Measurements from ENCODE around the gene SPOCK1. TPM values are rescaled to one million over a fixed set of nuclear protein-coding genes. Genes with fewer than 3 reads are reported as not detected.

SPOCK1 gene
- total and polyA plus RNA-seq, 9 of the 15 experiments (the other 6 are each of a cell fraction or from before 2014, with no cell fraction given), result 0.01 to 0.35 (median 0.04) TPM; not detected in 6

GRCh38 chr5:137497396-137498290 lies 1.5 kb downstream of the SPOCK1 start:
- H2AFZ ChIP-seq (ENCODE audit: low read depth, low read length), result no peak overlapping the region

DNA sequence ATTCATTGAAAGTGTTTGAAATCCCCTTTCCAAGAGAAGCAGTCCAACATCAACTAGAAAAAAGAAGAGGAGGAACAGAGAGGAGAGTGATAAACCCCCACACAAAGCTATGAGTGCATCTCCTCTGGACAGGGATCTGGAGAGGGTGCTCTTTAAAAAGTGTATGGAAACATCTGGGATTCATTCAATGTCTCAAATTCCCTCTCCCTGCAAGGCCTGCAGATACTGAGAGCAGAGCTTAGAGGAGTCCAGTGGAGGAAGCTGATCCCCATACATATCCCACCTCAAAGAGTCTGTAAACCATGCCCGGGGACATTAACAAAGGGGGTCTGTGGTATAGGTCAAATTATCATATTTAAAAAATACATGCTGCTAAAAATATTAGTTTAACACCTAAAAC lies 2.2 kb downstream of the SPOCK1 start:
- no peak overlapping the region for H3K9ac ChIP-seq (ENCODE audit: insufficient read depth in 1 of 2, low read depth in 2 of 2, low read length in 2 of 2)
- no peak overlapping the region for H2AFZ ChIP-seq (ENCODE audit: low read depth, low read length)
- ATAC-seq (no peak), FAIRE-seq (no peak), DNase-seq (ENCODE audit: extremely low read depth in 1 of 4, low spot score in 3 of 4) (no peak)
- H3K36me3 ChIP-seq (ENCODE audit: control insufficient read depth, insufficient read depth, low read length), result no peaks in the 10 kb centered on the region
- in situ Hi-C loops (cut with MboI) (no loop called here), intact Hi-C loops (cut with micrococcal nuclease) (no loop called here)
- CTCF ChIA-PET (ENCODE audit: low intra/inter-chr PET ratio), result no interaction called here
- no peaks in the 10 kb centered on the region for H4K20me1 ChIP-seq (replicated peaks; ENCODE audit: control insufficient read depth, insufficient read depth, low read length)
- H3K79me2 ChIP-seq (ENCODE audit: control insufficient read depth, insufficient read depth, low read length), result no peaks in the 10 kb centered on the region
- H3K4me1 ChIP-seq (replicated peaks in 1 of 2; ENCODE audit: control insufficient read depth in 2 of 2, insufficient read depth in 2 of 2, low read length in 2 of 2), result peaks cover 0 to 6% of the 10 kb centered on the region in 2 experiments; a peak in 1 of 5 replicates
- H3K4me2 ChIP-seq (ENCODE audit: insufficient read depth, low read length), result no peak overlapping the region
- no peaks in the 10 kb centered on the region for H3K9me1 ChIP-seq (ENCODE audit: control insufficient read depth, insufficient read depth, low read length)
- POLR2A ChIA-PET, result no interaction called here
- H3K9me3 ChIP-seq (replicated peaks; ENCODE audit: control insufficient read depth, insufficient read depth, low read depth, low read length), result no peaks in the 10 kb centered on the region
- no TSS peak for BruUV-seq (replicated peaks)
- no peak overlapping the region for H3K27ac ChIP-seq (ENCODE audit: extremely low read depth, low read depth, low read length)
- H3K4me3 ChIP-seq, result no peak overlapping the region
- 0% methylated on average over 1 of the region's 1 CpG for WGBS (ENCODE audit: insufficient coverage, low coverage, missing lambda C conversion rate)
- peaks cover 0 to 3% of the 10 kb centered on the region in 2 experiments; a peak in 1 of 5 replicates for H3K27me3 ChIP-seq (ENCODE audit: control insufficient read depth in 2 of 2, insufficient read depth in 2 of 2, low read length in 2 of 2)
- TF ChIP-seq, protein P1, sequence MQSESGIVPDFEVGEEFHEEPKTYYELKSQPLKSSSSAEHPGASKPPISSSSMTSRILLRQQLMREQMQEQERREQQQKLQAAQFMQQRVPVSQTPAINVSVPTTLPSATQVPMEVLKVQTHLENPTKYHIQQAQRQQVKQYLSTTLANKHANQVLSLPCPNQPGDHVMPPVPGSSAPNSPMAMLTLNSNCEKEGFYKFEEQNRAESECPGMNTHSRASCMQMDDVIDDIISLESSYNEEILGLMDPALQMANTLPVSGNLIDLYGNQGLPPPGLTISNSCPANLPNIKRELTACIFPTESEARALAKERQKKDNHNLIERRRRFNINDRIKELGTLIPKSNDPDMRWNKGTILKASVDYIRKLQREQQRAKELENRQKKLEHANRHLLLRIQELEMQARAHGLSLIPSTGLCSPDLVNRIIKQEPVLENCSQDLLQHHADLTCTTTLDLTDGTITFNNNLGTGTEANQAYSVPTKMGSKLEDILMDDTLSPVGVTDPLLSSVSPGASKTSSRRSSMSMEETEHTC (IDR thresholded peaks at IDR 0.05), result no peak
- TF ChIP-seq GABPA (tag; conservative IDR thresholded peaks at IDR 0.05; ENCODE audit: low read depth), result no peak
- no peak for TF ChIP-seq KDM1A (IDR thresholded peaks at IDR 0.05)
- TF ChIP-seq FIP1L1 (IDR thresholded peaks at IDR 0.05; ENCODE audit: low read depth, low read length, poor library complexity, severe bottlenecking), result no peak
- no peak for TF ChIP-seq SMAD2 (IDR thresholded peaks at IDR 0.05; ENCODE audit: low read depth, low read length)
- no peak for TF ChIP-seq DLX4 (CRISPR knock-in tag; IDR thresholded peaks at IDR 0.05)
- no peak for TF ChIP-seq EHMT2 (IDR thresholded peaks at IDR 0.05)
- TF ChIP-seq, protein P2, sequence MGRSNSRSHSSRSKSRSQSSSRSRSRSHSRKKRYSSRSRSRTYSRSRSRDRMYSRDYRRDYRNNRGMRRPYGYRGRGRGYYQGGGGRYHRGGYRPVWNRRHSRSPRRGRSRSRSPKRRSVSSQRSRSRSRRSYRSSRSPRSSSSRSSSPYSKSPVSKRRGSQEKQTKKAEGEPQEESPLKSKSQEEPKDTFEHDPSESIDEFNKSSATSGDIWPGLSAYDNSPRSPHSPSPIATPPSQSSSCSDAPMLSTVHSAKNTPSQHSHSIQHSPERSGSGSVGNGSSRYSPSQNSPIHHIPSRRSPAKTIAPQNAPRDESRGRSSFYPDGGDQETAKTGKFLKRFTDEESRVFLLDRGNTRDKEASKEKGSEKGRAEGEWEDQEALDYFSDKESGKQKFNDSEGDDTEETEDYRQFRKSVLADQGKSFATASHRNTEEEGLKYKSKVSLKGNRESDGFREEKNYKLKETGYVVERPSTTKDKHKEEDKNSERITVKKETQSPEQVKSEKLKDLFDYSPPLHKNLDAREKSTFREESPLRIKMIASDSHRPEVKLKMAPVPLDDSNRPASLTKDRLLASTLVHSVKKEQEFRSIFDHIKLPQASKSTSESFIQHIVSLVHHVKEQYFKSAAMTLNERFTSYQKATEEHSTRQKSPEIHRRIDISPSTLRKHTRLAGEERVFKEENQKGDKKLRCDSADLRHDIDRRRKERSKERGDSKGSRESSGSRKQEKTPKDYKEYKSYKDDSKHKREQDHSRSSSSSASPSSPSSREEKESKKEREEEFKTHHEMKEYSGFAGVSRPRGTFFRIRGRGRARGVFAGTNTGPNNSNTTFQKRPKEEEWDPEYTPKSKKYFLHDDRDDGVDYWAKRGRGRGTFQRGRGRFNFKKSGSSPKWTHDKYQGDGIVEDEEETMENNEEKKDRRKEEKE (IDR thresholded peaks at IDR 0.05; ENCODE audit: borderline replicate concordance in 1 of 2, control insufficient read depth in 1 of 2, low read depth in 2 of 2, low read length in 1 of 2), result no peak

More at GRCh38 chr5:137497396-137498290, 1.5 kb downstream of the SPOCK1 start:
- H3K27ac ChIP-seq (ENCODE audit: extremely low read depth, low read depth, low read length), result no peak overlapping the region
- WGBS (ENCODE audit: insufficient coverage, low coverage, missing lambda C conversion rate), result 15% methylated on average over 21 of the region's 22 CpGs
- ChIA-PET POLR2A (no interaction called here), CTCF (ENCODE audit: low intra/inter-chr PET ratio) (no interaction called here)
- H3K4me1 ChIP-seq (replicated peaks in 1 of 2; ENCODE audit: control insufficient read depth in 2 of 2, insufficient read depth in 2 of 2, low read length in 2 of 2), result peaks cover 0 to 6% of the 10 kb centered on the region in 2 experiments; a peak in 1 of 5 replicates
- no peak overlapping the region for H3K9ac ChIP-seq (ENCODE audit: insufficient read depth in 1 of 2, low read depth in 2 of 2, low read length in 2 of 2)
- FAIRE-seq (no peak), DNase-seq (ENCODE audit: extremely low read depth in 1 of 4, low spot score in 3 of 4) (no peak), ATAC-seq (no peak)
- H3K4me2 ChIP-seq (ENCODE audit: insufficient read depth, low read length), result no peak overlapping the region
- no peak overlapping the region for H3K4me3 ChIP-seq
- no peaks in the 10 kb centered on the region for H3K9me3 ChIP-seq (replicated peaks; ENCODE audit: control insufficient read depth, insufficient read depth, low read depth, low read length)
- no peaks in the 10 kb centered on the region for H3K9me1 ChIP-seq (ENCODE audit: control insufficient read depth, insufficient read depth, low read length)
- no peaks in the 10 kb centered on the region; the same call in 1 of the 2 replicates for H4K20me1 ChIP-seq (replicated peaks; ENCODE audit: control insufficient read depth, insufficient read depth, low read length)
- H3K36me3 ChIP-seq (ENCODE audit: control insufficient read depth, insufficient read depth, low read length), result no peaks in the 10 kb centered on the region
- in situ Hi-C loops (cut with MboI), result no loop called here
- H3K27me3 ChIP-seq (ENCODE audit: control insufficient read depth in 2 of 2, insufficient read depth in 2 of 2, low read length in 2 of 2), result peaks cover 0 to 3% of the 10 kb centered on the region in 2 experiments; a peak in 1 of 5 replicates
- BruUV-seq (replicated peaks), result no TSS peak
- no peaks in the 10 kb centered on the region for H3K79me2 ChIP-seq (ENCODE audit: control insufficient read depth, insufficient read depth, low read length)
- TF ChIP-seq RBM34 (IDR thresholded peaks at IDR 0.05; ENCODE audit: borderline replicate concordance, insufficient read depth, low read length) (no peak), SMAD3 (CRISPR knock-in tag; conservative IDR thresholded peaks at IDR 0.05) (no peak)
- intact Hi-C loops (cut with micrococcal nuclease), result no loop called here
